HG03097 (cell line): Measurements from ENCODE around the gene TCEANC2.

ENCODE experiments used
- ATAC-seq: cut with Tn5 transposase; IDR thresholded peaks from one replicate; pipeline ENCODE4 v1.9.1; 2021; ENCODE audit not compliant: unreplicated experiment, low FRiP score

The TCEANC2 gene

DNA sequence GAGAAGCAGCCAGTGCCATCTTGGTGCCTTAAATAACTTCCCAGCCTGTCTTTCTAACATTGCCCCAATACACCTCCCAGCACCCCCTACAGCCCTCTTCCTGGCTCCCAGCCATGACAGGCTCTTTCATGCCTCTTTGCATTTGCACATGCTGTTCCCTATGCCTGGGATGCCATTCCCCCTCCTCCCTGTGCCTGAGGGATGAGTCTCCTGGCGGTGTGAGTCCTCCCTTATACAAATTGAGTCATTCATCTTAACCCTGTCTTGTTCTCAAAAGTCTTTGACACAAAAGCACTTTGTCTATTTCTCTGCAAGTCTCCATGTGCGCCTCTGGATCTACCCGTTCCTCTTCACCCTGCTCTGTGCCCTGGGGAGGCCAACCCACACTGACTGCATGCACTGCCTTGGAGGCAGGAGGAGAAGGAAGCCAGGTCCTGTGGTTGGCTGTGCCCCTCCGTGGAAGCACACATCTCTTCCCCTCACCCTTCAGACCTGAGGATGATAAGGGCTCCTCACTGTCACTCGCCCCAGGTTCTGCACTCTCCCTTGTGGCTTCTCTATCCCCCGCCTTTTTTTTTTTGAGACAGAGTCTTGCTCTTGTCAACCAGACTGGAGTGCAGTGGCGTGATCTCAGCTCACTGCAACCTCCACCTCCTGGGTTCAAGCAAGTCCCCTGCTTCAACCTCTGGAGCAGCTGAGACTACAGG is 74.3 kb downstream of the TCEANC2 start:
- ATAC-seq: no peak

DNA sequence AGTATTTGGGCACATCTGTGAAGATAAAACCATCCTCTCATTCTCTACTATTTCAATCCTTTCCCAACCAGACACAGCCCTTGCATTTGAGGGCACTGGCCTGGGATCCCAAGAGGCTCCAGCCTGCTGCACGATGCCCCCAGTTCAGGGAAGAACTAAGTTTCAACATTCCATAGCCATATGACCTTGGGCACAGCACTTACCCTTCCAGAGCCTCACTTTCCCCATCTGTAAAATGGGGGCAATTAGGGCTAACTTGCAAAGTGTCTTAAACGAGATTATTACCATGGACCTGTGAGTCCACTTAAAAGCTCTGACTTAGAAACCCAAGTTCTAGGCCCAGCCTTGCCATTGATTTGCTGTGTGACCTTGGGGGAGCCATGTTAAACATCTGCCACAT is 76.5 kb downstream of the TCEANC2 start:
- ATAC-seq: no peak

DNA sequence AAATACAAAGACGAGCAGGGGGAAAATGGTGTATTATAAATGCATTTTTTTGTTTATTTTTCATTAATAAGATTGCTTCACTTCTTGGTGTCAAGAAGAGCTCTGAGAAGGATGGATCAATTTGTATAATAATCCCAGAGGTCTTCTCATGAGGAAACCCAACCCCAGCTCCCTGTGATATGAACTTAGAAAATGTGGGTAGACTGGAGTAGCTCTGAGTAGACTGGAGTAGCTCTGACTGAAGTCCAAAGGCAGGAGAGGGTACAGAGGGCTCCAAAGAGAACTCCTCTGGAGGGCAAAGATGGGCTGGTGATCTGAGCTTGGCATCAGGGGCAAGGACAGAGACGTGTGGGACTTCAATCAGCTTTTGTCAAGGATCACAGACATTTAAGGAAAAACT is 78.0 kb downstream of the TCEANC2 start:
- ATAC-seq: no peak

DNA sequence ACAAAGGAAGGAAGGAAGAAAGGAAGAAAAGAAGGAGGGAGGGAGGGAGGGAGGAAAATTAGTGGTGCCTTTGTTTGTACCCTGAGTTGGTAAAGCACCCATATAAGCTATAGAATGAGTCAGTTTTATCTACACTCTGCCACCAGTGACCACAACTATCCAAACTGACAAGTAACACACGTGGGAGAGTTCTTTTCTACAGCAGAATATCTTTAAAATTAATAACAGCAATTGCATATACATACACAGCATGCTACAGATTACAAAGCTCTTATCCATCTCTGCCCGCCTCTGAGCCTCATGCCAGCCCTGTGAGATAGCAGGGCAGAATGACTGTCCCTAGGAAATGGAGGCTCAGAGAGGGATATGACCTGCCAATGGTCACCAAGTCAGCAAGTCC is 79.1 kb downstream of the TCEANC2 start:
- ATAC-seq: no peak

DNA sequence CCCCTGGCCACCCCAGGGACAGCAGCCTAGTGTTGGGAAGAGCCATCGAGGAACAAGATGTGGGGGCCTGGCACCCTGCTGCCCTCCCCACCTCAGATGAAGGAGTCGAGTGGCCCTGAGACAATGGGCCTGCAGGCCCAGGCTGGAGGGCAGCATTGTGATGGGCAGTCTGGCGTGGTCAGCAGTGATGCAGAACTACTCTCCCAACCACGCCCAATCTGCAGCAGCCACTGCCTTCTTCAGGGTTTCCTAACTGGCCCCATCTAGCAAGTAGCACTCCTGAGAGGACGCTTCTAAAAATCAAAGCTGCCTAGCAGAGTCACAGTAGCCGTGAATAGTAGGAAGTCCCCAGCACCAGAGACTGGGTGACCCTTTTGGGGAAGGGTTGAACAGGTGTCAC is 80.9 kb downstream of the TCEANC2 start:
- no peak for ATAC-seq

DNA sequence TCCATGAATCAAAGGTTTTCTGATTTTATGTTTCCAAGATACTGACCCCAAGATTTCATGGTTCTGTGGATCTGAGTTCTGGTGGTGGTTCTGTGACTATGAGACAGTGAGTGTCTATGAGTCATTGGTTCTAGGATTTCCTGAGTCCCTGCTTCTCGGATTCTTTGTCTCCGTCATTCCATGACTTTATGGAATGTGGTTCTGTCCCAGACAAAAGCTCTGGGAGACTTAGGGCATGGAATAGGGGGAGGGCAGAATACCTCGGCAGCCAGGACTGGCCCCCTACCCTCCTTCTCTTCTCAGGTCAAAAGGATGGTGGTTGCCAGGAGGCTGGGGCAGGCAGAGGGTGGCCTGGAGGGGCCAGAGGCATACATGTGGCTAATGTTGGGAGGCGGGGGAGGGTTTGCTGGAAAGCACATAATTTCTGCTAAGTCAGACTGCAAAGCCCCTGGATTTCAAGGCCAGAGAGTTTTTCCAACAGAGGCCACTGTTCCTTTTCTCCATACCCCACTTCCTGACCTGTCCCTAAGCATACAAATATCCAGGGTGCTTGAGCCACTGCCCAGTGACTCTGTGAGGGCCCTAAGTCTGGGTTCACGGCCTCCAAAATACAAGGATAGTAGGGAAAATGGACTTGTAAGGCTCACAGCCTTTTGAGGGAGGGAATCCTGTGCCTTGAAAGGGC is 82.2 kb downstream of the TCEANC2 start:
- no peak for ATAC-seq

DNA sequence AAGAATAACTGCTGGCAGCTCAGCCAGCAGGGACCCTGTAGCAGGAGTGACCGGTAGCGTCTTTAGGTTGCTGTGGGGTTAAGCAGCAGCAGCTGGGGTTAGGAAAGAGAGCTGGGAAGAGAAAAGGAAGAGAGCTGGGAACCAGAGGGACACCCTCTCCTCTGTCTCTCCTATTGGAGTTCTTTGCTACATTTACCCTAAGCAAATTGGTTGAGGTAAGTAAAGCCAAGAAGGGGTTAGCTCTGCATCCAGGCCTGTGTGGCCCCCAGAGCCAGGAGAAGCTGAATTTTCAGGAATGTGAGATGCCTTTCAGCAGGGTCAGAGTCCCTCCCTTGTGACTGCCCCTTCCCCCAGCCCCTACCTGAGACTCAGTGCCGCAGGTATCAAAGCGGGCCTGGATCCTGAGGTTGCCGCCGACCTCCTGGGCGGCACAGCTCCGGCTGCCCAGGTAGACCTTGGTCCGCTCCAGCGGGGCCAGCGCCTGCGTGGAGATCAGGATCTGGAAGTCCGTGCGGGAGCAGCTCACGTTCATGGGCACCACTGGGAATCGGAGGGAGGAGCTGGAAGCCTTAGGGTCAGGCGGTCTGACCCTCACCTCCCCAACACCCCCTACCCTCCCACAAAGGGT is 83.0 kb downstream of the TCEANC2 start:
- ATAC-seq: no peak

DNA sequence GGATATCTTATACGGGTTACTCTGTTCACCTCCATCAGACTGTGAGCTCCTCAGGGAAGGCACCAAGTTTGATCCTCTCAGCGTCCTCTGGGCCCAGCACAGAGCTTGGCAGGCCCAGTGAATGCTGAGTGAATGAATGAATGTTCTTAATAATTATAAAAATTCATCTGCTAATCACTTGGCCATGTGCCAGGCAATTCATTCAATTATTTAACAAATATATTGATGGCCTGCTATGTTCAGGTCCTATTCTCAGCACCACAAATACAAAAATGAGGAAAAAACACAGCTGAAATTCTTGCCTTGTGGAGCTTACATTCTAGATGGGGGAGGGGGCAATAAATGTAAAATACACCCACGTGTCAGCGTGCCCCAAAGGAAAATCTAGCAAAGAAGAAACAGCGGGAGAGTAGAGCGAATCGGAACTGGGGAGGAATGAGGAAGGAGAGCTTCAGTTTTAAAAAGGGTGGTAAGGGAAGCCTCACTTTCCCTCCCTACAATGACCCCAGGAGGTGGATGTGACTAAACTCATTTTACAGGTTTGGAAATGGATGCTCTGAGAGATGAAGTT is 83.6 kb downstream of the TCEANC2 start:
- no peak for ATAC-seq

DNA sequence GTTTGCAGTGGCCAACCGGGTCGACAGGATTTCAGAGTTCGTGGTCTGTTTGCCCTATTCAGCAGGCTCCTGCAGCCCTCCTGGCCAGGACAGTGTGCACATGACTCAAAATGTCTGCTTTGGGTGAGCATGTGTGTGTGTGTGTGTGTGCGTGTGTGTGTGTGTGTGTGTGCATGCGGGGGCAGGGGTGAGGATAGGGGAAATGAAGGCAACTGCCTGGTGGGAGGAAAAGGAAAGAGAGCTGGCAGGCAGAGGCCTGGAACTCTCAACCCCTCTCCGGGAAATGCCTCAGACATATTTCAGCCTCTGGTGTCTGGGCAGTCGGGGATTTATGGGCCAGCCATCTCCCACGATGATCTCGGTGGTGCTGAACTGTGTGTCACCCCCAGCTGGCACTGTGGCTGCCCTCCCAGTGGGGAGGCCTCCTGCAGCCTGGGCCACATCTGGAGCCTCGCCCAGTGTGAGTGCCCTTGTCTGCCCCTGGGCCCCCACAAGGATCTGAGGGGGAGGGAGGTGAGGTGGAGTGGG is 84.2 kb downstream of the TCEANC2 start:
- no peak for ATAC-seq

DNA sequence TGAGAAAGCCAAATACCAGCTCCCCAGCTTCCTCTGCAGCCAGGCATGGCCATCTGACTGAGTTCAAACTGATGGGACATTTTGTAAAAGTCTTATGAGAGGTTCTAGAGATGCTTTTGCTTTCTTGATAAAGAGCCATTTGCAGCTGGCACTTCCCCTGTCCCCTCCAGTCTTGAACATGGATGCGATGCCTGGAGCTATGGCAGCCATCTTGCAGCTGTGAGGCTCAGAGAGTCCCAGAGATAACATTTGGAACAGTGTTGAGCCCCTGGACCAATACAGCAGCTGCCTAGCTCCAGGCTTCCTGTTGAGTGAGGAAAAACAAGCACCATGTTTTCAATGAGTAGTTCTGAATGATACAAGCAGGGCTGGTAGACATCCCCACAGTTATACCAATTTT is 85.6 kb downstream of the TCEANC2 start:
- ATAC-seq: no peak

DNA sequence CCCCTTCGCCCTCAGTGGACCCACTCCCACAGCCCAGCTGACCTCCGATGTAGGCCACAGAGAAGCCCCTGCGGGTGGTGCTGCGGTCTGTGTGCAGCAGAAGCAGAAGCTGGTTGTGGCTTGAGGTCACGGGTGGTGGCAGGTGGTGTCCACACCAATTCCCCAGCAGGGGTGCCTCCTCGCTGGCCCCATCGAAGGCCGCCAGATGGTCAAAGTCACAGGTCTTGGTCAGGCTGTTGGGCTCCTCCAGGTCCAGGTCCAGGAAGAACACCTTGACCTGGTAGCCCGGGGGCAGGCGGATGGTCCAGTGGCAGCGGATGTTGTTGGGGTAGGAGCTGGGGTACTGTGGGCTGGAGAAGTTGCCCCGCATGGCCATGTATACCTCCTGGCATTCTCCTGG is 86.3 kb downstream of the TCEANC2 start:
- ATAC-seq: no peak

DNA sequence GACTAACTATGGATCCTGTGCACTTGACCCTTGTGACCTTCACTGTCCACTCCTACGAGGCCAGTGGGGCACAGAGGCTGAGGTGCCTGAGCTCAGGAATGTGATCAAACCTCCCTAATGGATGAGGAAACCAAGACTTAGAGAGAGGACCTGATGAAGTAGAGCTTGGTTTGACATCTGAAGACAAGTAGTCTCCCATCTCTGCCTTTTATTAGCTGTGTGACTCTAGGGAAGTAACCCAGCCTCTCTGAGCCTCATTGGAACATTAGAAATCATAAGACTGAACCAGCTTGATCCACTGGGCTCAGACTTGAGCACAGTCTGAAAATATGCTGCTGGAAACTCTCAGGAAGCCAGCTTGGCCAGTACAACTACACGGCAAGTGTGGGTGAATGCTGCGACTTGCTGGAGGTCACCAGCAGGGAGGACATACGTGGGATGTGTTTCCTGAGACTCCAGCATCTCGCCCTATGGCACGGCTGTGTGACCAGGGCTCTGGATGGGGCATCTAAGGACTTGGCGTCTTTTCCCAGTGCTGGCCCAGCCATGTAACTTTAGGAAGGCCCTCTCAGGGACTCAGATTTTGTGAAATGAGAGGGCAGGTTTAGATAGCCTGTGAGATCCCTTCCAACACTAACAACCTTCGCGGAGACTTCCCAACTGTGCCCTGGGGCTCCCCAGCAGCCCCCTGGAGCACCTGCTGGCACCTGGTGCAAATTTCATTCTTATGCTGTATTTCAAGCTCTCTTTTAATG is 88.9 kb downstream of the TCEANC2 start:
- no peak for ATAC-seq

DNA sequence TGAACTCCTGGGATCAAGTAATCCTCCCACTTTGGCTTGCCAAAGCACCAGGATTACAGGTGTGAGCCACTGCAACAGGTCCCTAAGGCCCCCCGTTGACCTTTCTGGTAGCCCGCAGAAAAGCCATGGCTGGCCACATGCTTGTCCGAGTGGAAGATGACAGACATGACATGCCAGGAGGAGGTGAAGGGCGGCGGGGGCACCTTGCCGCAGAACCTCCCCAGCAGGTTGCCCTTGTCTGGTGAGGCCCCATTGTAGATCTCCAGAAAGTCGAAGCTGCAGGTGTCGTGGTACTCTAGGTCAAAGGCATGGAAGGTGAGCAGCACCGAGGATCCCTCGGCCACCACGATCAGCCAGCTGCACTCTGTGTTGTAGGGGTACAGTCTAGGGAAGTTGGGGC is 91.0 kb downstream of the TCEANC2 start:
- ATAC-seq: no peak

DNA sequence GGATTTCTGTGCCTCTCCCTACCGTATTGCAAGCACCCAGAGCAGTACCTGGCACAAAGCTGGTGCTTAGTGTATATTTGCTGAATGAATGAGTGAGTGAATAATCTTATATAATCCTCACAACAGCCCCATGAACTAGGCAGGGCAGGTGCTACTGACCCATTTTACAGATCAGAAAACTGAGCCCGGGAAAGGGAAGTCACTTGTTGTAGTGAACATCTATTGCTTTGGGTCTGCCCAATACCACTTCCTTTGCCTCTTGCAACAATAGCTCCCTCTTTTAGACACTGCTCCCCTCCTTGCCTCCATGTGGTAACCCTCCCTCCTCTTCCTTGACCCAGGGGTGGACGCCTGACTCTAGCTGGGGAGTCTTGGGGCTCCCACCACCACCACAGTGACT is 96.3 kb downstream of the TCEANC2 start:
- ATAC-seq: no peak

DNA sequence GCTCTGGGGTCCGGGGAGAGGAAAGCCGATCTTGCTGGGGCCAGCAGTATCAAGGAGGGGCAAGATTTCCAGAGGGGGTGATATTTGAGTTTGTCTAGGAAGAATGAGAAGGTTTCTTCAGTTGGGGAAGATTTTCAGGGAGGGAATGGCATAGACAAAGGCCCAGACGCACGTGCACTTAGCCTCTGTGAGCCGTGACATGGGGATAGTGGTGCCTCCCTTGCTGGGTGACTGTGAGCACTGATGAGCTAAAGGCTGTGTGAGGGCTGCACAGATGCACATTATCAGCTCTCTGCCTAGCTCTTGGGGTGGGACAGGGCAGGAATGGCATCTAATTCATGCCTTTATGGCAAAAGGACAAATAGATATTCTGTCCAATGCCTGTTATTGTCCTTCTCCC is 97.6 kb downstream of the TCEANC2 start:
- ATAC-seq: no peak

DNA sequence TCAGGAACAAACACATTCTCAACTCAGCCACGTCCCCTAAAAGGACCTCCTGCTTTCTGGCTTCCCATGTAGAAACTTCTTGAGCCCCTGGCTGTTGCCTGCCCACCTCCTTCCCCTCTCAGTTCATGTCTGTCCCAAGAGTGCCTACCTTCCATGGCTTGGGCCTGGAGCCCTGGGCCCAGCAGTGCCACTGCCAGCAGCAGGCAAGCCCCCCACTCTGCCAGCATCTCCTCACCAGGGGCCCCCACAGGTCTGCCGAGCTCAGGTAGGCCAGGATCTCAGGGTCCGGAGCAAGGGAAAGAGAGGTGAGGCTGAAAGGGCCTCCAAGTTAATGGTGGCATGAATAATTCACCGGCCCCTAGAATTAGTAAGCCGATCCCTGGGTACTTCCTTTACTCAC is 99.3 kb downstream of the TCEANC2 start, which contains the start of gene CDCP2:
Gene CDCP2, minus strand, starts transcription at position 305 of the 400 bp plus-strand sequence. Its CDS starts 78 bp downstream, at position 227.
- no peak for ATAC-seq

DNA sequence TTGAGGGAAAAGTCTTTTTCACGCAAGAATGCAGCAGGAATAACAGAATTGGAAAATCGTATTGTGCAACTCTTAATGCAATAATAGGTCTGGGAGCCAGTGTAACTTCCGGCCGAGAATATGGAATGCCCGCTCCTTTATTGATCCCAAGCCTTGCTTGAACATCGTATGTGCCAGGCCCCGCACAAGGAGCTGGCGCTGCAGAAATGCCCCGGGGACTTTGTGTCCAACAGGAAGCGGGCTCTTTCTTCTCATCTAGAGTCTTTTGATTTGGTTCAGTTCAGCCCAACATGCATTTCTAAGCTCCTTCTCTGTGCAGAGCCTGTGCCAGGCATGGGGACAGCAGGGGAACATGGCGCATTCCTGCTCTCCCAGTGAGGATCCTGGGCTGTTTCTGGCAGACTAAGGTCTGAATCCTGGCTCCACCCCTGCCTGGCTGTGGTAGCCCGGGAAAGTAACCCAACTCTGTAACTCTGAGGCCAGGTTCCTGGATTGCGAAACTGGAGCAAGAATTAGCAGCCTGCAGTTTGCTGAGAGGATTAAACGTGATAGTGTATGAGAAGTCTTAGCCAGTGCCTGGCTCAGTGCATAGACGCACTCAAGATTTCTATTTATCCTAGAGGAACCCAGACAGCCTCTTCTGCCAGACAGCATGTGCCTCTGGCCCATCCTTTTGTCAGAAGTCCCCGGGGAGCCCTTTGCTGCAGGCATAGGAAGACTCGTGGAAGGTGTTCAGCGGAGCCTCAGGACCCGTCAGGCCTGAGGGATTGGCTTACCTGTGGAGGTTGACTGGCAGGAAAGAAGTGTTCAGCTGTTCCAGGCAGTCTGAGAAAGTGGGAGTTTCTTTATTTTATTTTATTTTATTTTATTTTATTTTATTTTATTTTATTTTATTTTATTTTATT is 100.4 kb downstream of the TCEANC2 start:
- ATAC-seq: no peak
